Measurements from ENCODE around the gene EDN2. TPM values are rescaled to one million over a fixed set of nuclear protein-coding genes. Genes with fewer than 3 reads are reported as not detected.

The EDN2 gene
- total RNA-seq, 1 experiment from 2014 or later, result 0.55 TPM

DNA sequence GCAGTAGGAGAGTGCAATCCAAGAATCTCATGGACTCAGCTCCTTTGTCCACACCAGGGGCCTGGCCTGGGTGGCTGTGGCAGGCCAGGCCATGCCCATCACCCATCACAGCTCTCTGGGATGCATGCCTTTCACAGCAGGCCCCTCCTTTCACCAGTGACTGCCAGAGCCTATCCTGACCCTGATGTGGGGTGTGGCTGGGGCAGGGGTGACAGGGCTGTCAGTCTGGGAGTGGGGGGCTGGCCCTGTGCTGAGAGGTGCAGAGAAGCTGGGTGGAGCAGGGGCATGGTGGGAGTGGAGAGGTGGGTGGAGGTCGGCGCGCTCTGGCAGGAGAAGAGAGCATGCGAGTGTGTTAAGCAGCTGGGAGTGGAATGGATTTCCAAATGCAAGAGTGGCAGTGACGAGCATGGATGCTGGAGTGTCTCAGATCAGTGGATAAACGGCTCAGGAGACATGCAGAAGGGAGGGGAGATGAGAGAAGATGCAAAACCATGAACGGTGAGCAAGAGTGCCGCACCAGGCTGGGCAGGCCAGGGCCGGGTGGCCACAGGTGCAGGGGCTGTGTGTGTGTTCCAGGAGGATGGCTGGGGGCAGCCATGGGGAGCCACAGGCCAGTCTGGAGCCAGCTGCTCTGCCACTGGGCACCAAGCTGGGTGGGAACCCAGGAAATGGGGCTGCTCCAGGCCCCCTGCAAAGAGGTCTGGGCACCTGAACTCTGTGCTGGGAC lies 39.6 kb upstream of the EDN2 start:
- H3K4me3 ChIP-seq (ENCODE audit: insufficient read depth, low read depth, low read length), result no peak overlapping the region
- no peaks in the 10 kb centered on the region for H3K27me3 ChIP-seq (ENCODE audit: control insufficient read depth, insufficient read depth, low read length)
- H3K36me3 ChIP-seq (replicated peaks; ENCODE audit: control insufficient read depth, insufficient read depth, low read length), result no peaks in the 10 kb centered on the region
- DNase-seq, result no peak

DNA sequence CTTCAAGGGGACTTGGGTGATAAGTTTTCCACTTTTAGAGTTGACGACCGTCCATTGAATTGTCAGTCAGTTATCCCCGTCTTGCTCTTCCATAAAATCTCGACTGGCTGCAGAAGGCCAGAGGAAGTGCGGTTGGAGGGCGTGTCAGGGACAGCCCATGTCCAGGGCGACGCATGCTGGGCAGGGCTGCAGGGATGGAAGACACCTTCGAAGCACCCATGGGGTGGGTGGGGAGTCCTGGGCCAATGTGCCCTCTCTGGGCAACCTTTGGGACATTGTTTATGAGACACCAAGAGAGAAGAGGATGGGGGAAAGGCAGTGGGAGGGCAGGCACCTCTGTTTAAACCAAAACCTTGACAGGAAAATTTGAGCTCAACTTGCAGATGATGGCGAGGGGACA lies 38.6 kb upstream of the EDN2 start:
- no peak for DNase-seq
- Histone ChIP-seq H3K4me3 (ENCODE audit: insufficient read depth, low read depth, low read length) (no peak overlapping the region), H3K36me3 (replicated peaks; ENCODE audit: control insufficient read depth, insufficient read depth, low read length) (no peaks in the 10 kb centered on the region), H3K27me3 (ENCODE audit: control insufficient read depth, insufficient read depth, low read length) (no peaks in the 10 kb centered on the region)

DNA sequence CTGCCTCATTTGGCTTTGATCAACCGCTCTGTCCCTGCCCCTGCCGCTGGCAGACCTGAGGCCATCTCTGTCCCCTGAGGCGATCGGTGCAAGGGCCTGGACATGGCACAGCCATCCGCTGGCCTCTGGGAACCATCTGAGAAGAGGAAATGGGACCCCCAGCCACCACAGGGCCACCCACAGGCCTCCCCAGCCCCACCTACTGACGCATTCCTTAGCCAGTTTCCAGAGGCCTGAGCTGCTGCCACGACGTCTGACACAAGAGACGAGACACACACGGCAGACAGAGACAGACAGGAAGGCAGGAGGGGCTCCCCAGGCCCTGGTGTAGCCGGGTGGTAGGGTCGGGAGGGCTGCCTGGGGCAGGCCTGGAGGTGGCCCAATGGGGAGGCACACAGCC lies 37.3 kb upstream of the EDN2 start:
- peak; percentile 80 for DNase-seq
- no peaks in the 10 kb centered on the region; the same call in 1 of the 2 replicates for H3K27me3 ChIP-seq (ENCODE audit: control insufficient read depth, insufficient read depth, low read length)
- H3K4me3 ChIP-seq (ENCODE audit: insufficient read depth, low read depth, low read length), result no peak overlapping the region
- H3K36me3 ChIP-seq (replicated peaks; ENCODE audit: control insufficient read depth, insufficient read depth, low read length), result no peaks in the 10 kb centered on the region

DNA sequence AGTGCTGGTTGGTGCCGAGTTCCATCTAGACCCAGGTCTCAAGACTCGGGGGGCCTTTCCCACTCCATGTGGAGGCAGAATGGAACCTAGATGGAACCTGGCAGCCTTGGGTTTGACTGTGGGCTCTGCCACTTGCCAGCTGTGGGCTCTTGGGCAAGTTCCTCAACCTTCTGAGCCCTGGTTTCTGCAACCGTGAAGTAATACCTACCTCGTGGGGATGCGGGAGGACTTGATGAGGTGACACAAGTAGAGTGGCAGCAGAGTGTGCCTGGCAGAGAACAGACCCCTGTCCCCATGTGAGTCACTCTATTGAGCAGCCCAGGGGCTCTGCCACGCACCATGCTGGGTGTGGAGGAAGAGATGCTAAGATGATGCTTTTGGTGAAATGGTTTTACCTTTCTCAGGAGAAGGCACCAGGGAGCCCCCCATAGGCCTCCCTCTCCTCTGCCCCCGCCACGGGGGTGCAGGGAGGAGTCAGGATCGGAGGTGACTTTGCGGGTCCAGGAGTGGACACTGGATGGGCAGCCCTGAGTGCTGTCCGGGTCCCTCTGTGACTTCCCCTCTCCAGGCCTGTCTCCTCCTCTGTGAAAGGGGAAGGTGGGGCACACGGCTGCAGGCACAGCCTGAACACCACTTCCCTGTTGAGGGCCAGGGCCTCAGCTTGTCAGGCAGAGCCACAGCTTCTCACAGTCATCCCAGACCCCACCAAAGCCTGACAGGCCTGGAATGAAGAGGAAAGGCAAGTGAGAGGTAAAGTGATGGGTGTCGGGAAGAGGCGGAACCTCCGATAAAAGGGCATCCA lies 36.7 kb upstream of the EDN2 start:
- no peak for DNase-seq

DNA sequence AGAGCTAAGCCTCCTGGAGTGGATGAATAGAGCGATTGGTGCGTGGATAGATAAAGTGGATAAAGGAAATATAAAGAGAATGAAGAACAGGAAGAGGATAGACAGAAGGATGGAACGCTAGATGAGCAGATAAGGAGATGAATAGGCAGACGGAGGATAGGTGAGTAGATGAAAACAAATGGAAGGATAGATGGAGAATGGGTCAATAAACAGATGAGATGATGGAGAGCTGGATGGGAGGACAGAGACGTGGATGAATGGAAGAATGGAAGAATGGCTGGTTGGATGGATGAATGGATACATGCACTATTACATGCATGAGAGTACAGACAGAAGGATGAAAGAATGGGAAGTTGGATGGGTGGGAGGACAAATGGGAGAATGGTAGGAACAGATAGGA lies 35.2 kb upstream of the EDN2 start:
- no peak overlapping the region for H3K4me3 ChIP-seq (ENCODE audit: insufficient read depth, low read depth, low read length)
- no peak for DNase-seq

More for the DNA sequence above, 36.7 kb upstream of the EDN2 start:
- no peaks in the 10 kb centered on the region for H3K36me3 ChIP-seq (replicated peaks; ENCODE audit: control insufficient read depth, insufficient read depth, low read length)
- no peak overlapping the region for H3K4me3 ChIP-seq (ENCODE audit: insufficient read depth, low read depth, low read length)
- peaks cover 2% of the 10 kb centered on the region; the same call in 1 of the 2 replicates for H3K27me3 ChIP-seq (ENCODE audit: control insufficient read depth, insufficient read depth, low read length)

DNA sequence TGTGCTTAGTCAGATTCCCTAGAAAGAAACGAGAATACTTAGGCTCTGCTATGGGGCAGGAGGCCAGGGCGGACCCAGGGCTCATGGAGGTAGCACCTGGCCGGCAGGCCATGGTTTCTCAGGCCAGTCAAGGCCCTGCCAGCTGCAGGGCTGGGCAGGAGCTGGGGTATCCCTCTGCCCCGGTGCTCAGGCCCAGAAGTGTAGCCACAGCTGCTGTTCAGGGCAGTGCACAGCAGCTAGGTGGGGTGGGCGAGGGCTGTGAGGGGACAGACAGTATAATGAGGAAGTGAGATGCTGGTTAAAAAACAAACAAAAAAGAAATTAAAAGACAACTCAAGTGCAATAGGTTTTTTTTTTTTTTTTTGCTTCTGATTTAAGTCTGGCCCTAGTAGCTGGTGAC lies 34.0 kb upstream of the EDN2 start:
- DNase-seq, result no peak
- Histone ChIP-seq H3K4me3 (ENCODE audit: insufficient read depth, low read depth, low read length) (no peak overlapping the region), H3K27me3 (ENCODE audit: control insufficient read depth, insufficient read depth, low read length) (peaks cover 2% of the 10 kb centered on the region; the same call in 1 of the 2 replicates), H3K36me3 (replicated peaks; ENCODE audit: control insufficient read depth, insufficient read depth, low read length) (no peaks in the 10 kb centered on the region)

More for the DNA sequence above, 35.2 kb upstream of the EDN2 start:
- no peaks in the 10 kb centered on the region for H3K36me3 ChIP-seq (replicated peaks; ENCODE audit: control insufficient read depth, insufficient read depth, low read length)
- peaks cover 2% of the 10 kb centered on the region; the same call in 1 of the 2 replicates for H3K27me3 ChIP-seq (ENCODE audit: control insufficient read depth, insufficient read depth, low read length)

DNA sequence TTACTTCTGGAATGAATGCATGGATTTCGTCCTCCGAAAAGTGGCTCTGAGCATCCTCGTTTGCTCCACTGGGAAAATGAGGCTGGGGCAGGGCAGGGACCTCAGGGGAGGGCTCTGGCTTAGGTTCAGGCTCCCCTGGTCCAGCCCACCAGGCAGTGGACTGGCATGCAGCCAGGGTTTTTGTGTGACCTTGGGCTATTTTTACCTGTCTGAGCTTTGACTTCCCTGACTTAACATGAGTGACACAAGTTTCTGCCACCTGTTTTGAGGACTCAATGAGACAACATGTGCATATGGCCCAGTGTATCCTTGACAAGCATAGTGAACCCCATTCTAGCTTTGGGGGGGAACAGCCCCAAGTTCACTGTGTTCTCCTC lies 32.6 kb upstream of the EDN2 start:
- no peak overlapping the region for H3K4me3 ChIP-seq (ENCODE audit: insufficient read depth, low read depth, low read length)
- DNase-seq, result no peak
- H3K27me3 ChIP-seq (ENCODE audit: control insufficient read depth, insufficient read depth, low read length), result peaks cover 2% of the 10 kb centered on the region; the same call in 1 of the 2 replicates
- H3K36me3 ChIP-seq (replicated peaks; ENCODE audit: control insufficient read depth, insufficient read depth, low read length), result no peaks in the 10 kb centered on the region

DNA sequence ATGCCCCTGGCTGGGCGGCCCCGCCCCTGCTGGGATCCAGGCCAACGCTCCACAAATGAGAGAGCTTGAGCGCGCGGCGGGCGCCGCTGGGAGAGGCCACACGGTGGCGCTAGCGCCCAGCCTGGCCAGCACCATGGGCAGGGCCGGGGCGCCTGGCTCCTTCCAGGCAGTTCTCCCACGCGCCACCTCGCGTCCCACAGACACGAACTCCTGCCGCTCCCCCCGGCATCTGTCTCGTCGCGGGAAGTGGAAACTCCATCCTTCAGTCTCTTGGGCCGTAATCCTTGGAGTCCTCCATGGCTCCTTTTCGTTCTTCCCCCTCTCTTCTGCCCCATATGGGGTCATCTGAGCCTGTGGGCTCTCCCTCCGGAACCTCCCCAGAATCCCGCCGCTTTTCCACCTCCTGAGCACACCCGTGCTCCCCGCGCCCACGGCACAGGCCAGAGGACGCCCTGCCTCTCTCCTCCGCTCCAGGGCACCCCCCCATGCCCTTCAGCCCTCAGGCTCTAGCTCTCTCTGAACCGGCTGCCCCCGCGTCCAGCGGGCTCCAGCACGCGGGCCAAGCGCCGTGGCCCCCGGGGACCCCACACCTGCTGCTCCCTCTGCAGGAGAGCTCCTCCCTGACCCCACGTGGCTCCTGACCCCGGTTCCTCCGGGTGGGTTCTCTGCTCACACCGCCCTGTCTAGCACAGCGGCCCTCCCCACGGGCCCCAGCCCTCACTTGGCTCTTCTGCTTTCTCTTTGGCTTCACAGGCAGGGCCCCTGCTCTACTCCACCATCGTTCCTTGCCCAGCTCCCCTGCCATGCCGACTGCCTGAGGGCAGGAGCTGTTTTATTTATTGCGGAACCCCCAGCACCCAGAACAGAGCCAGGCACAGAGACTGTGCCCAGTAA lies 31.9 kb upstream of the EDN2 start:
- Histone ChIP-seq H3K27me3 (ENCODE audit: control insufficient read depth, insufficient read depth, low read length) (peaks cover 2% of the 10 kb centered on the region; the same call in 1 of the 2 replicates), H3K36me3 (replicated peaks; ENCODE audit: control insufficient read depth, insufficient read depth, low read length) (no peaks in the 10 kb centered on the region), H3K4me3 (ENCODE audit: insufficient read depth, low read depth, low read length) (peak overlapping the region; percentile 30)
- peak; percentile 99 for DNase-seq

DNA sequence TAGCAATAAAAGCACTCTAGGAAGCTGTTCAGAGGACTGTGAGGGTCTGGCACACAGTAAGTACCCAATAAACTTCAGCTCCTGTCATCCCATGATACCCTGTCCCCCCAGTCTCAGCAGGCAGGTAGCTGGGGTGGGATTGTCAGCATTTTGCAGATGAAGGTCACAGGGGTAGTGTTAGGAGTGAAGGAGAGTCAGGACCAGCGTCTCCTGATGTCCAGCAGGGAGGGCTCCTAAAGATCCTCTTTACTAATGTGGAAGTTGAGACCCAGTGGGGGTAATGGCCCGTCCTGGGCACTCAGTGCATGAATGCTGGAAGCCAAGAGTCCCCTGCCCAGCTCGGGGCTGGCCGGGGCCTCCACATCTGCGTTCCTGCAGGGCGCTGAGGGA lies 31.3 kb upstream of the EDN2 start:
- Histone ChIP-seq H3K36me3 (replicated peaks; ENCODE audit: control insufficient read depth, insufficient read depth, low read length) (no peaks in the 10 kb centered on the region), H3K27me3 (ENCODE audit: control insufficient read depth, insufficient read depth, low read length) (peaks cover 2% of the 10 kb centered on the region; the same call in 1 of the 2 replicates), H3K4me3 (ENCODE audit: insufficient read depth, low read depth, low read length) (no peak overlapping the region)
- no peak for DNase-seq

DNA sequence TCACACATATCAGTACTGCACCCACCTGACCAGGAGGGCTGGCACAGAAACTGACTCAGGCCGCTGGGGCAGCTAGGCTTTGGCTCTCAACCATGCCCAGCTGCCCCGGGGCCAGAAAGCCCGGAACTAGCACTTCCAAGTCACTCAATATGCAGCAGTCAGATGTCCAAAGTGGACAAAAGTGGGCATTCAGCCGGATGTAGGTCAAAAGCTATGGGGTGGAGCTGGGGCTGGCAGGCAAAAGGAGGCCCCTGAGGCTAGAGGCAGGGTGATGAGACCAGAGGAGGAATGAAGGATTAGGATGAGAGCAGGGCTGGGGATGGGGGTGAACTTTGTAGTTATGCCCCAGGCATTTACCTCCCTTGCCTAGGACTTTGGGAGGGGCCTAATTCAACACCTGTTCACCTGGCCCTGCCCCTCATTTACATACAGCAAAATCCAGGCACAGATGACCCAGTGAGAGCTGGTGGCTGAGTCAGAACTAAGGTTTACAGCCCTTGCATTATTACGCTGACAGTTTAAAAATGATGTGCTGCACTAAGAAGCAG lies 30.7 kb upstream of the EDN2 start:
- Histone ChIP-seq H3K27me3 (ENCODE audit: control insufficient read depth, insufficient read depth, low read length) (peaks cover 2% of the 10 kb centered on the region; the same call in 1 of the 2 replicates), H3K36me3 (replicated peaks; ENCODE audit: control insufficient read depth, insufficient read depth, low read length) (no peaks in the 10 kb centered on the region), H3K4me3 (ENCODE audit: insufficient read depth, low read depth, low read length) (no peak overlapping the region)
- peak; percentile 79 for DNase-seq

GRCh38 chr1:41514381-41514780 lies 29.9 kb upstream of the EDN2 start:
- H3K27me3 ChIP-seq (ENCODE audit: control insufficient read depth, insufficient read depth, low read length), result peaks cover 2% of the 10 kb centered on the region; the same call in 1 of the 2 replicates
- no peaks in the 10 kb centered on the region for H3K36me3 ChIP-seq (replicated peaks; ENCODE audit: control insufficient read depth, insufficient read depth, low read length)
- no peak for DNase-seq
- no peak overlapping the region for H3K4me3 ChIP-seq (ENCODE audit: insufficient read depth, low read depth, low read length)

DNA sequence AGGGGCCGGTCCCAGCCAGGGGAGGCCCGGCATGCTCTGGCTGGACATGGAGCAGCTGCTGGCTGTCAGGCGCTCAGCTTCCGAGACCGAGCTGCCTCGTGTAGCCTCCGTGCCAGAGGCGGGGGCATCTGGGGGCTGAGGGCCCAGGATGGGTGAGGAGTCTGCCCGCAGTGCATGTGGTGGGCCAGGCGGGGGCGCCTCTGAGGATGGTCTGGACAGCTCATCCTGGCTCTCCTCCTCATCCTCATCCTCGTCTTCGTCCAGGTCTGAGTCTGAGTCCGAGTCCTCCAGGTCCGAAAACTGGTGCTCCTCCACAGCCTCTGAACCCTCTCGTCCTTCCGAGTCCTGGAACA lies 28.9 kb upstream of the EDN2 start:
- no peaks in the 10 kb centered on the region for H3K36me3 ChIP-seq (replicated peaks; ENCODE audit: control insufficient read depth, insufficient read depth, low read length)
- DNase-seq, result peak; percentile 97
- peaks cover 2% of the 10 kb centered on the region; the same call in 1 of the 2 replicates for H3K27me3 ChIP-seq (ENCODE audit: control insufficient read depth, insufficient read depth, low read length)
- H3K4me3 ChIP-seq (ENCODE audit: insufficient read depth, low read depth, low read length), result no peak overlapping the region

DNA sequence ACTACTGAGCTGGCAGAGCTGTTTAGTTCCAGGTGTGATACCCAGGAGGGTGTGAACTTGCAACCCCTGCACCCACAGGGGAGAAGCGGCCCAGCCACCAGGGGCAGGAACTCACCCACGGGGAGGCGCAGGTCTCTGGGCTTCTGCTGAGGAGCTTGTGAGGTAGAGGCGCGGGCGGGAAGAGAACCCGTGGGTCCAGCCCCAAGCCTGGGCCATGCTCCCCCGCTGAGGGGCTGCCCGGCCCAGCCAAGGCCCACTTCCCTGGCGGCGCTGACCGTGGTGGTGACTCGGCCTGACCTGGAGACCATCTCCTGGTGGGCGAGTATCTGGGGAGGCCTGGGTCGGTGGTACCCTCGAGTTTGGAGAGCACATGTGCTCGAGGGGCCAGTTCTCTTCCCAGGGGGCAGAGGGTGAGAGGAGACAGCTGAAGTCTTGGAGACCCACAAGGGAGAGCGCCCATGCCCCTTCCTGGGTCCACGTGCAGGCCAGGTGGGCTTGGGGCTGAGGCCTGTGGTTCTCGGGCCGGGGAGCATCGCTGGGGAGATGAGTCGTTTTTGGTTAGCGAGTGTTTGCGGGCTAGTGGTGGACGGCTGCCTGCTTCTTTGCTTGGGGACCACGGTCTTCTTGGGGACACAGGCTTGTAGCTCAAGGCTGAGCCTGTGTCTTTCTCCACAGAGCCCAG lies 28.4 kb upstream of the EDN2 start:
- Histone ChIP-seq H3K36me3 (replicated peaks; ENCODE audit: control insufficient read depth, insufficient read depth, low read length) (no peaks in the 10 kb centered on the region), H3K27me3 (ENCODE audit: control insufficient read depth, insufficient read depth, low read length) (peaks cover 2% of the 10 kb centered on the region; the same call in 1 of the 2 replicates), H3K4me3 (ENCODE audit: insufficient read depth, low read depth, low read length) (no peak overlapping the region)
- no peak for DNase-seq

GRCh38 chr1:41511239-41511540 lies 26.7 kb upstream of the EDN2 start:
- no peak overlapping the region for H3K4me3 ChIP-seq (ENCODE audit: insufficient read depth, low read depth, low read length)
- H3K36me3 ChIP-seq (replicated peaks; ENCODE audit: control insufficient read depth, insufficient read depth, low read length), result no peaks in the 10 kb centered on the region
- no peak for DNase-seq
- no peaks in the 10 kb centered on the region for H3K27me3 ChIP-seq (ENCODE audit: control insufficient read depth, insufficient read depth, low read length)
